A549 (cell line): ENCODE measurements around the gene C12orf42.

Experiments used
- CEBPB ChIP-seq, 2 experiments: fragments of >200 bp in 1 of 2; sonication (Bioruptor Twin) in 1 of 2; formaldehyde crosslinking in 1 of 2; IDR thresholded peaks; 2 replicates each; pipeline ENCODE4 v1.6.1; 2012 to 2016
- CHD2 ChIP-seq: fragments of 150-350 bp; IDR thresholded peaks from 2 replicates; pipeline ENCODE4 v1.6.1; 2014; ENCODE audit warnings: low read length; ENCODE audit not compliant: partially characterized antibody
- KDM5A ChIP-seq: fragments of 200-600 bp; sonication (generic); IDR thresholded peaks from 2 replicates; pipeline ENCODE4 v1.6.1; 2016; ENCODE audit warnings: antibody characterized with exemption, mild to moderate bottlenecking
- NFE2L2 ChIP-seq: fragments of 150-350 bp; conservative IDR thresholded peaks from 2 replicates; pipeline ENCODE4 v1.6.1; 2014; ENCODE audit warnings: low read length
- PBX3 ChIP-seq: IDR thresholded peaks from 2 replicates; pipeline ENCODE4 v1.6.1; 2012
- POLR2A ChIP-seq: IDR thresholded peaks from 2 replicates; pipeline ENCODE4 v1.6.1; 2012; ENCODE audit warnings: mild to moderate bottlenecking, low read length
- RCOR1 ChIP-seq: fragments of 150-350 bp; IDR thresholded peaks from 2 replicates; pipeline ENCODE4 v1.6.1; 2014; ENCODE audit warnings: antibody characterized with exemption, low read length, low read depth
- TF ChIP-seq, protein P1 (sequence below): fragments of >200 bp; sonication (Bioruptor Twin); formaldehyde crosslinking; IDR thresholded peaks from 3 replicates; pipeline ENCODE4 v1.5.1; 2016

GRCh38 chr12:103455020-103455763 lies 40.6 kb downstream of the C12orf42 start:
- TF ChIP-seq KDM5A (no peak), POLR2A (no peak), RCOR1 (no peak), CHD2 (no peak), NFE2L2 (no peak), PBX3 (no peak), CEBPB (IDR thresholded peaks at IDR 0.05) (no peak)
- TF ChIP-seq, protein P1, sequence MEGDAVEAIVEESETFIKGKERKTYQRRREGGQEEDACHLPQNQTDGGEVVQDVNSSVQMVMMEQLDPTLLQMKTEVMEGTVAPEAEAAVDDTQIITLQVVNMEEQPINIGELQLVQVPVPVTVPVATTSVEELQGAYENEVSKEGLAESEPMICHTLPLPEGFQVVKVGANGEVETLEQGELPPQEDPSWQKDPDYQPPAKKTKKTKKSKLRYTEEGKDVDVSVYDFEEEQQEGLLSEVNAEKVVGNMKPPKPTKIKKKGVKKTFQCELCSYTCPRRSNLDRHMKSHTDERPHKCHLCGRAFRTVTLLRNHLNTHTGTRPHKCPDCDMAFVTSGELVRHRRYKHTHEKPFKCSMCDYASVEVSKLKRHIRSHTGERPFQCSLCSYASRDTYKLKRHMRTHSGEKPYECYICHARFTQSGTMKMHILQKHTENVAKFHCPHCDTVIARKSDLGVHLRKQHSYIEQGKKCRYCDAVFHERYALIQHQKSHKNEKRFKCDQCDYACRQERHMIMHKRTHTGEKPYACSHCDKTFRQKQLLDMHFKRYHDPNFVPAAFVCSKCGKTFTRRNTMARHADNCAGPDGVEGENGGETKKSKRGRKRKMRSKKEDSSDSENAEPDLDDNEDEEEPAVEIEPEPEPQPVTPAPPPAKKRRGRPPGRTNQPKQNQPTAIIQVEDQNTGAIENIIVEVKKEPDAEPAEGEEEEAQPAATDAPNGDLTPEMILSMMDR, result no peak
